IPS-15b (cell line): ENCODE results near the gene AP4S1.
A peak's percentile ranks its signal among the peaks of the same experiment; 100 is the strongest.

Source experiments
- H3K27me3 ChIP-seq: one replicate; pipeline ENCODE4 v1.6.1; 2013; ENCODE audit warnings: low read length; ENCODE audit not compliant: control insufficient read depth, insufficient read depth
- H3K36me3 ChIP-seq: one replicate; pipeline ENCODE4 v1.6.1; 2013; ENCODE audit warnings: low read length; ENCODE audit not compliant: control insufficient read depth, insufficient read depth
- H3K4me1 ChIP-seq: one replicate; pipeline ENCODE4 v1.6.1; 2013; ENCODE audit warnings: mild to moderate bottlenecking, low read length; ENCODE audit not compliant: control insufficient read depth, insufficient read depth
- H3K4me3 ChIP-seq: one replicate; pipeline ENCODE4 v1.5.1; 2013; ENCODE audit warnings: low read depth, low read length
- H3K9ac ChIP-seq: one replicate; pipeline ENCODE4 v1.6.1; 2013; ENCODE audit warnings: low read depth, mild to moderate bottlenecking, low read length
- H3K9me3 ChIP-seq: one replicate; pipeline ENCODE4 v1.6.1; 2013; ENCODE audit warnings: mild to moderate bottlenecking, low read length; ENCODE audit not compliant: control insufficient read depth, insufficient read depth

AP4S1 gene

GRCh38 chr14:31009836-31010574 is 15.4 kb upstream of the AP4S1 start:
- no peaks in the 10 kb centered on the region for H3K36me3 ChIP-seq
- H3K9me3 ChIP-seq, result no peaks in the 10 kb centered on the region
- no peak overlapping the region for H3K4me3 ChIP-seq
- H3K4me1 ChIP-seq, result peaks cover 6% of the 10 kb centered on the region
- H3K9ac ChIP-seq, result no peak overlapping the region
- no peaks in the 10 kb centered on the region for H3K27me3 ChIP-seq

GRCh38 chr14:31010935-31011334 is 14.5 kb upstream of the AP4S1 start:
- Histone ChIP-seq H3K9ac (no peak overlapping the region), H3K9me3 (no peaks in the 10 kb centered on the region), H3K4me3 (no peak overlapping the region), H3K27me3 (no peaks in the 10 kb centered on the region), H3K4me1 (no peaks in the 10 kb centered on the region), H3K36me3 (no peaks in the 10 kb centered on the region)

- Histone ChIP-seq H3K4me3 (no peak overlapping the region), H3K36me3 (no peaks in the 10 kb centered on the region), H3K4me1 (no peaks in the 10 kb centered on the region), H3K9me3 (no peaks in the 10 kb centered on the region), H3K27me3 (no peaks in the 10 kb centered on the region), H3K9ac (no peak overlapping the region)
Measured at GRCh38 chr14:31013841-31014240, 11.6 kb upstream of the AP4S1 start.

GRCh38 chr14:31018057-31018645 is 7.3 kb upstream of the AP4S1 start:
- H3K4me1 ChIP-seq, result no peaks in the 10 kb centered on the region
- H3K9ac ChIP-seq, result no peak overlapping the region
- H3K27me3 ChIP-seq, result no peaks in the 10 kb centered on the region
- no peak overlapping the region for H3K4me3 ChIP-seq
- no peaks in the 10 kb centered on the region for H3K9me3 ChIP-seq
- no peaks in the 10 kb centered on the region for H3K36me3 ChIP-seq

- Histone ChIP-seq H3K9ac (no peak overlapping the region), H3K4me3 (no peak overlapping the region), H3K4me1 (peaks cover 9% of the 10 kb centered on the region), H3K36me3 (no peaks in the 10 kb centered on the region), H3K27me3 (no peaks in the 10 kb centered on the region), H3K9me3 (no peaks in the 10 kb centered on the region)
Measured at GRCh38 chr14:31020834-31021575, 4.4 kb upstream of the AP4S1 start.

- Histone ChIP-seq H3K4me3 (no peak overlapping the region), H3K9ac (no peak overlapping the region), H3K27me3 (no peaks in the 10 kb centered on the region), H3K9me3 (no peaks in the 10 kb centered on the region), H3K36me3 (no peaks in the 10 kb centered on the region), H3K4me1 (peaks cover 9% of the 10 kb centered on the region)
Measured at GRCh38 chr14:31021576-31021949, 3.9 kb upstream of the AP4S1 start.

- Histone ChIP-seq H3K9me3 (no peaks in the 10 kb centered on the region), H3K9ac (no peak overlapping the region), H3K27me3 (no peaks in the 10 kb centered on the region), H3K4me1 (peaks cover 9% of the 10 kb centered on the region), H3K36me3 (no peaks in the 10 kb centered on the region), H3K4me3 (no peak overlapping the region)
Measured at GRCh38 chr14:31022386-31022785, 3.1 kb upstream of the AP4S1 start.

- H3K9ac ChIP-seq, result no peak overlapping the region
- H3K4me3 ChIP-seq, result peak overlapping the region; percentile 93
- H3K9me3 ChIP-seq, result no peaks in the 10 kb centered on the region
- H3K4me1 ChIP-seq, result peaks cover 9% of the 10 kb centered on the region
- H3K27me3 ChIP-seq, result no peaks in the 10 kb centered on the region
- H3K36me3 ChIP-seq, result no peaks in the 10 kb centered on the region
Measured at GRCh38 chr14:31024010-31024480, 1.4 kb upstream of the AP4S1 start.

GRCh38 chr14:31024577-31025366 is 677 bp upstream of the AP4S1 start:
- H3K27me3 ChIP-seq, result no peaks in the 10 kb centered on the region
- H3K36me3 ChIP-seq, result no peaks in the 10 kb centered on the region
- no peaks in the 10 kb centered on the region for H3K9me3 ChIP-seq
- H3K4me1 ChIP-seq, result peaks cover 9% of the 10 kb centered on the region
- peak overlapping the region; percentile 93 for H3K4me3 ChIP-seq
- H3K9ac ChIP-seq, result peak overlapping the region; percentile 88

- no peaks in the 10 kb centered on the region for H3K9me3 ChIP-seq
- H3K4me1 ChIP-seq, result peaks cover 9% of the 10 kb centered on the region
- peak within 1 kb of the TSS; percentile 88 for H3K9ac ChIP-seq
- H3K36me3 ChIP-seq, result no peaks in the 10 kb centered on the region
- peak within 1 kb of the TSS; percentile 93 for H3K4me3 ChIP-seq
- no peaks in the 10 kb centered on the region for H3K27me3 ChIP-seq
Measured at GRCh38 chr14:31026077-31026449, 614 bp downstream of the AP4S1 start, which contains the start of gene STRN3. TSS of gene STRN3 (minus strand) at chr14:31026379. CDS start at chr14:31026185, 194 bp downstream.

- Histone ChIP-seq H3K27me3 (no peaks in the 10 kb centered on the region), H3K9me3 (no peaks in the 10 kb centered on the region), H3K36me3 (no peaks in the 10 kb centered on the region), H3K4me1 (peaks cover 9% of the 10 kb centered on the region), H3K9ac (no peak overlapping the region), H3K4me3 (peak overlapping the region; percentile 93)
Measured at GRCh38 chr14:31026450-31027235, 1.2 kb downstream of the AP4S1 start.
